Liver (tissue), 9 donors: ENCODE data around the gene ANKRD65. TPM values are rescaled to one million over a fixed set of nuclear protein-coding genes. Genes with fewer than 3 reads are reported as not detected.
"Not testable (repeated sequence)": the region's sequence is repeated elsewhere in the genome, so short reads cannot be mapped to it uniquely, and the experiment has no call there.

Source experiments
- DNase-seq: peaks from one replicate; pipeline ENCODE4 v3.0.0-alpha.2; 2017; ENCODE audit warnings: low spot score
- H3K27ac ChIP-seq, 2 donors: one replicate each; pipeline ENCODE4 v1.7.0; 2013; ENCODE audit warnings: inconsistent platforms in 2 of 2, low read length in 2 of 2, control low read depth in 1 of 2, low read depth in 1 of 2, mild to moderate bottlenecking in 1 of 2
- H3K27me3 ChIP-seq, 4 donors: one replicate each; pipeline versions ENCODE4 v1.6.1 to v1.7.0; 2013; ENCODE audit warnings: low read length in 3 of 4, inconsistent platforms in 1 of 4, mild to moderate bottlenecking in 1 of 4, moderate library complexity in 1 of 4; ENCODE audit not compliant: control insufficient read depth in 4 of 4, insufficient read depth in 4 of 4
- H3K36me3 ChIP-seq, 4 donors: one replicate each; pipeline versions ENCODE4 v1.6.1 to v1.7.0; 2013; ENCODE audit warnings: low read length in 3 of 4, mild to moderate bottlenecking in 3 of 4, low read depth in 1 of 4, moderate library complexity in 1 of 4; ENCODE audit not compliant: control insufficient read depth in 4 of 4, insufficient read depth in 3 of 4
- H3K4me1 ChIP-seq, 4 donors: one replicate each; pipeline versions ENCODE4 v1.6.1 to v1.7.0; 2013; ENCODE audit warnings: low read length in 3 of 4, mild to moderate bottlenecking in 3 of 4, moderate library complexity in 1 of 4; ENCODE audit not compliant: control insufficient read depth in 4 of 4, insufficient read depth in 4 of 4
- H3K4me3 ChIP-seq, 3 donors: one replicate each; pipeline versions ENCODE4 v1.6.1 to v1.7.0; 2013; ENCODE audit warnings: low read length in 3 of 3, control low read depth in 1 of 3, low read depth in 1 of 3, mild to moderate bottlenecking in 1 of 3
- H3K9ac ChIP-seq, 2 donors: one replicate each; pipeline ENCODE4 v1.7.0; 2013; ENCODE audit warnings: low read length in 2 of 2, mild to moderate bottlenecking in 2 of 2, moderate library complexity in 2 of 2, control low read depth in 1 of 2, low read depth in 1 of 2
- H3K9me3 ChIP-seq, 4 donors: one replicate each; pipeline versions ENCODE4 v1.6.1 to v1.7.0; 2013; ENCODE audit warnings: low read length in 3 of 4; ENCODE audit not compliant: control insufficient read depth in 4 of 4
- EGR1 ChIP-seq, 2 donors: IDR thresholded peaks; 2 replicates each; pipeline ENCODE4 v1.6.1; 2016 to 2018; ENCODE audit warnings: antibody characterized with exemption in 2 of 2, low read depth in 2 of 2
- FOXA1 ChIP-seq: IDR thresholded peaks from 2 replicates; pipeline ENCODE4 v1.6.1; 2016; ENCODE audit warnings: antibody characterized with exemption
- FOXA2 ChIP-seq: IDR thresholded peaks from 2 replicates; pipeline ENCODE4 v1.6.1; 2016; ENCODE audit warnings: antibody characterized with exemption
- GABPA ChIP-seq, 2 donors: IDR thresholded peaks in 1 of 2; conservative IDR thresholded peaks in 1 of 2; 2 replicates each; pipeline ENCODE4 v1.6.1; 2016; ENCODE audit warnings: antibody characterized with exemption in 2 of 2, mild to moderate bottlenecking in 1 of 2, moderate library complexity in 1 of 2
- RAD21 ChIP-seq, 2 donors: IDR thresholded peaks; 2 replicates each; pipeline ENCODE4 v1.6.1; 2016; ENCODE audit warnings: antibody characterized with exemption in 2 of 2, mild to moderate bottlenecking in 2 of 2
- RXRA ChIP-seq, 2 donors: IDR thresholded peaks; 2 replicates each; pipeline ENCODE4 v1.6.1; 2017 to 2018; ENCODE audit warnings: antibody characterized with exemption in 2 of 2, mild to moderate bottlenecking in 1 of 2
- SP1 ChIP-seq: IDR thresholded peaks from 2 replicates; pipeline ENCODE4 v1.6.1; 2018; ENCODE audit warnings: antibody characterized with exemption, mild to moderate bottlenecking
- YY1 ChIP-seq: IDR thresholded peaks from 2 replicates; pipeline ENCODE4 v1.6.1; 2016; ENCODE audit warnings: antibody characterized with exemption, mild to moderate bottlenecking
- WGBS: extraction: QIAGEN DNeasy Blood & Tissue Kit; methylation state at CpG from one replicate; pipeline ENCODE4 v1.1.7; 2013; 5-methylcytosine and 5-hydroxymethylcytosine counted together
- polyA plus RNA-seq, 2 donors: library from polyadenylated mRNA; stranded (reverse) in 1 of 2; unstranded in 1 of 2; fragments of 200-250 nt in 1 of 2; fragments of >200 nt in 1 of 2; fragmentation: Nextera tagmentation in 1 of 2; extraction: Ambion mirVana in 1 of 2; gene quantifications; one replicate each; pipeline versions ENCODE4 v1.2.1 to v1.2.3, GENCODE V29; 2013 to 2015
- total RNA-seq, 2 donors: library from RNA; depleted of rRNA; stranded (reverse); fragments of >200 nt; gene quantifications; one replicate each; pipeline ENCODE4 v1.2.3, GENCODE V29; 2014
- TF ChIP-seq, protein P1 (sequence below): IDR thresholded peaks from 2 replicates; pipeline ENCODE4 v1.6.1; 2016; ENCODE audit warnings: antibody characterized with exemption, mild to moderate bottlenecking
- TF ChIP-seq, protein P2 (sequence below): fragments of 150-350 bp; IDR thresholded peaks from 2 replicates; pipeline ENCODE4 v1.5.1; 2017; ENCODE audit warnings: improper control_type of control experiment, low read depth, low read length; ENCODE audit not compliant: missing input control
- TF ChIP-seq, protein P3 (sequence below): IDR thresholded peaks from 2 replicates; pipeline ENCODE4 v1.6.1; 2016; ENCODE audit warnings: antibody characterized with exemption
- TF ChIP-seq, protein P4 (sequence below): IDR thresholded peaks from 2 replicates; pipeline ENCODE4 v1.6.1; 2016; ENCODE audit warnings: antibody characterized with exemption
- TF ChIP-seq, protein P5 (sequence below): IDR thresholded peaks from 2 replicates; pipeline ENCODE4 v1.6.1; 2016; ENCODE audit warnings: antibody characterized with exemption
- donor health status: healthy.
- donor health status: healthy.
- donor health status: healthy.
- donor health status: healthy.
- donor health status: healthy.

Gene ANKRD65
- total and polyA plus RNA-seq, 4 donors, result 0.14 to 0.31 (median 0.23) TPM

DNA sequence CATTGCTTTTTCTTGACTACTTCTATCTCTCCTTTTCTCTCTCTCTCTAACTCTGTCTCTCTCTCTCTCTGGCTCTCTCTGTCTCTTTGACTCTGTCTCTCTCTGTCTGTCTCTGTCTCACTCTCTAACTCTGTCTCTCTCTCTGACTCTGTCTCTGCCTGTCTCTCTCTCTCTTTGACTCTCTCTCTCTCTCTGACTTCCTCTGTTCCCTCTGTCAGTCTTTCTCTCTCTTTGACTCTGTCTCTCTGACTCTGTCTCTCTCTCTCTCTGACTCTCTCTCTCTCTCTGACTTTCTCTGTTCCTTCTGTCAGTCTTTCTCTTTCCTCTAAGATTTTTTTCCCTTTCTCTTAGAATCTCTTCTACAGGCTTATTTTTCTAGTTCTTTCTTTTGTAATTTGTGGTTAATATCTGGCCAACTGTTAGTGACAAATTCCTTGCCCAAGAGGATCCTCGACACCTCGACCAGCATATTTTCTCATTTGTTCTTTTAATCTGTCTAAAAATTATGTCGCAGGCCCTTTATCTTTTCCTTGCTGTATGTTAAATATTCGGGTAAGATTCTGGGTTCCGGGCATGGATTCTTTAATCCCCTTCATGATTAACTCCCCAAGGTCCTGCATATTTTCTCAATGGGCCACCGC, 28.1 kb upstream of the ANKRD65 start, which contains the start of gene ATAD3C (continued):
- TF ChIP-seq, protein P1, sequence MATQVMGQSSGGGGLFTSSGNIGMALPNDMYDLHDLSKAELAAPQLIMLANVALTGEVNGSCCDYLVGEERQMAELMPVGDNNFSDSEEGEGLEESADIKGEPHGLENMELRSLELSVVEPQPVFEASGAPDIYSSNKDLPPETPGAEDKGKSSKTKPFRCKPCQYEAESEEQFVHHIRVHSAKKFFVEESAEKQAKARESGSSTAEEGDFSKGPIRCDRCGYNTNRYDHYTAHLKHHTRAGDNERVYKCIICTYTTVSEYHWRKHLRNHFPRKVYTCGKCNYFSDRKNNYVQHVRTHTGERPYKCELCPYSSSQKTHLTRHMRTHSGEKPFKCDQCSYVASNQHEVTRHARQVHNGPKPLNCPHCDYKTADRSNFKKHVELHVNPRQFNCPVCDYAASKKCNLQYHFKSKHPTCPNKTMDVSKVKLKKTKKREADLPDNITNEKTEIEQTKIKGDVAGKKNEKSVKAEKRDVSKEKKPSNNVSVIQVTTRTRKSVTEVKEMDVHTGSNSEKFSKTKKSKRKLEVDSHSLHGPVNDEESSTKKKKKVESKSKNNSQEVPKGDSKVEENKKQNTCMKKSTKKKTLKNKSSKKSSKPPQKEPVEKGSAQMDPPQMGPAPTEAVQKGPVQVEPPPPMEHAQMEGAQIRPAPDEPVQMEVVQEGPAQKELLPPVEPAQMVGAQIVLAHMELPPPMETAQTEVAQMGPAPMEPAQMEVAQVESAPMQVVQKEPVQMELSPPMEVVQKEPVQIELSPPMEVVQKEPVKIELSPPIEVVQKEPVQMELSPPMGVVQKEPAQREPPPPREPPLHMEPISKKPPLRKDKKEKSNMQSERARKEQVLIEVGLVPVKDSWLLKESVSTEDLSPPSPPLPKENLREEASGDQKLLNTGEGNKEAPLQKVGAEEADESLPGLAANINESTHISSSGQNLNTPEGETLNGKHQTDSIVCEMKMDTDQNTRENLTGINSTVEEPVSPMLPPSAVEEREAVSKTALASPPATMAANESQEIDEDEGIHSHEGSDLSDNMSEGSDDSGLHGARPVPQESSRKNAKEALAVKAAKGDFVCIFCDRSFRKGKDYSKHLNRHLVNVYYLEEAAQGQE, result no peak
- TF ChIP-seq, protein P2, sequence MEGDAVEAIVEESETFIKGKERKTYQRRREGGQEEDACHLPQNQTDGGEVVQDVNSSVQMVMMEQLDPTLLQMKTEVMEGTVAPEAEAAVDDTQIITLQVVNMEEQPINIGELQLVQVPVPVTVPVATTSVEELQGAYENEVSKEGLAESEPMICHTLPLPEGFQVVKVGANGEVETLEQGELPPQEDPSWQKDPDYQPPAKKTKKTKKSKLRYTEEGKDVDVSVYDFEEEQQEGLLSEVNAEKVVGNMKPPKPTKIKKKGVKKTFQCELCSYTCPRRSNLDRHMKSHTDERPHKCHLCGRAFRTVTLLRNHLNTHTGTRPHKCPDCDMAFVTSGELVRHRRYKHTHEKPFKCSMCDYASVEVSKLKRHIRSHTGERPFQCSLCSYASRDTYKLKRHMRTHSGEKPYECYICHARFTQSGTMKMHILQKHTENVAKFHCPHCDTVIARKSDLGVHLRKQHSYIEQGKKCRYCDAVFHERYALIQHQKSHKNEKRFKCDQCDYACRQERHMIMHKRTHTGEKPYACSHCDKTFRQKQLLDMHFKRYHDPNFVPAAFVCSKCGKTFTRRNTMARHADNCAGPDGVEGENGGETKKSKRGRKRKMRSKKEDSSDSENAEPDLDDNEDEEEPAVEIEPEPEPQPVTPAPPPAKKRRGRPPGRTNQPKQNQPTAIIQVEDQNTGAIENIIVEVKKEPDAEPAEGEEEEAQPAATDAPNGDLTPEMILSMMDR, result no peak
- TF ChIP-seq YY1, result no peak
- TF ChIP-seq, protein P3, sequence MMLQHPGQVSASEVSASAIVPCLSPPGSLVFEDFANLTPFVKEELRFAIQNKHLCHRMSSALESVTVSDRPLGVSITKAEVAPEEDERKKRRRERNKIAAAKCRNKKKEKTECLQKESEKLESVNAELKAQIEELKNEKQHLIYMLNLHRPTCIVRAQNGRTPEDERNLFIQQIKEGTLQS, result no peak

DNA sequence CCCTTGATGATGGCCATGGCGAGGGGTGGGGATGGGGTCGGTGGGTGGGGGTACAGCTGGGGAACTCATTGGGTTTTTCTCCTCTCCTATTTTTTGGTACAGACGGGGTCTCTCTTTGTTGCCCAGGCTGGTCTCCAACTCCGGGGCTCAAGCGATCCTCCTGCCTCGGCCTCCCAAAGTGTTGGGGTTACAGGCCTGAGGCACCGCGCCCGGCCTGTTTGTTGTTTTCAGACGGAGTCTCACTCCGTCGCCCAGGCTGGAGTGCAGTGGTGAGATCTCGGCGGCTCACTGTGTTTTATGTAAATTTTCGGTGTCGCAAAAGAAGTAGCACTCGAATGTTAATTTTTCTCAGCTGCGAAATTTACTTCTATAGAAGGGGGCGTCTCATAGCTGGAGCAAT, 25.6 kb upstream of the ANKRD65 start:
- H3K27ac ChIP-seq, H3K9me3 ChIP-seq, H3K4me3 ChIP-seq, H3K27me3 ChIP-seq, H3K4me1 ChIP-seq, H3K36me3 ChIP-seq, DNase-seq, H3K9ac ChIP-seq: not testable (repeated sequence)
- whole genome bisulfite sequencing, result 95% methylated on average over 19 of the region's 19 CpGs

DNA sequence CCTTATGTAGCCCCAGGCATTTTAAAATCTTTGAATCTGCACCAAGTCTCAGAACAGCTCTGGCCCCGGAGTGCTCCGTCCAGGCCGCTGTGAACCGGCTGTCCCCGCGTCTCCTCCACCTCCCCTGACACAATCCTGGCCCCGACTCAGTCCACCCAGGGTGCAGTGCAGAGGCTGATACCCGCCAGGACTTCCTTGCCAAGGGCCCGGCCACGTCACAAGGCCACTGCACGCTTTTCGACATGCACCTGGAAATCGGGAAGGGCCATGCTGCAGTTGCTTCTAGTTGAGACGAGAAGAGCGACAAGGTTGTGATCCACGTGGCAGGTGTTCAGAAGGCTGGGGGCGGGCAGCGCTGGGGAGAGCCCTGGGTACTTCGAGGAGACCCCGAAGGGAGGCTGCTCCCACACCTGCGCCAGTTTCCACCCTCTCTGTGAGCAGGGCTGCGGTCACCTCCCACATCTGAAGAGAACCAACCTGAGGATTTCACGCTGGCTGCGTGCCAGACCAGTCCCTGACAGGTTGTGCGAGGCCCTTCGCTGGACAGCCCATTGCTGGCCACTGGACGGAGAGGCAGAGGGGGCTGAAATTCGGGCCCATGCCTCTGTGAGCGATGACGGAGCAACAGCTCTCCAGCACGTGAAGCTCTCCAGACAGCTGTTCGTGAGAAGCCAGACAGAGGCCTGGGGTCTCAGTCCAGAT, 21.1 kb upstream of the ANKRD65 start:
- TF ChIP-seq RAD21 (IDR thresholded peaks at IDR 0.05) (no peak), EGR1 (IDR thresholded peaks at IDR 0.05; ENCODE audit: low read depth in 2 of 2) (no peak), GABPA (IDR thresholded peaks at IDR 0.05 in 1 of 2, conservative IDR thresholded peaks at IDR 0.05 in 1 of 2) (no peak), SP1 (no peak), FOXA2 (no peak), RXRA (IDR thresholded peaks at IDR 0.05) (no peak), YY1 (no peak), FOXA1 (no peak)
- TF ChIP-seq, protein P2, result no peak
- TF ChIP-seq, protein P3, result no peak
- TF ChIP-seq, protein P4, sequence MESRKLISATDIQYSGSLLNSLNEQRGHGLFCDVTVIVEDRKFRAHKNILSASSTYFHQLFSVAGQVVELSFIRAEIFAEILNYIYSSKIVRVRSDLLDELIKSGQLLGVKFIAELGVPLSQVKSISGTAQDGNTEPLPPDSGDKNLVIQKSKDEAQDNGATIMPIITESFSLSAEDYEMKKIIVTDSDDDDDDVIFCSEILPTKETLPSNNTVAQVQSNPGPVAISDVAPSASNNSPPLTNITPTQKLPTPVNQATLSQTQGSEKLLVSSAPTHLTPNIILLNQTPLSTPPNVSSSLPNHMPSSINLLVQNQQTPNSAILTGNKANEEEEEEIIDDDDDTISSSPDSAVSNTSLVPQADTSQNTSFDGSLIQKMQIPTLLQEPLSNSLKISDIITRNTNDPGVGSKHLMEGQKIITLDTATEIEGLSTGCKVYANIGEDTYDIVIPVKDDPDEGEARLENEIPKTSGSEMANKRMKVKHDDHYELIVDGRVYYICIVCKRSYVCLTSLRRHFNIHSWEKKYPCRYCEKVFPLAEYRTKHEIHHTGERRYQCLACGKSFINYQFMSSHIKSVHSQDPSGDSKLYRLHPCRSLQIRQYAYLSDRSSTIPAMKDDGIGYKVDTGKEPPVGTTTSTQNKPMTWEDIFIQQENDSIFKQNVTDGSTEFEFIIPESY, result no peak
- TF ChIP-seq, protein P5, sequence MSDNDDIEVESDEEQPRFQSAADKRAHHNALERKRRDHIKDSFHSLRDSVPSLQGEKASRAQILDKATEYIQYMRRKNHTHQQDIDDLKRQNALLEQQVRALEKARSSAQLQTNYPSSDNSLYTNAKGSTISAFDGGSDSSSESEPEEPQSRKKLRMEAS, result no peak
- Histone ChIP-seq H3K36me3 (peaks cover 0 to 3% (median 0%) of the 10 kb centered on the region in 4 donors), H3K4me3 (no peak overlapping the region), H3K27ac (no peak overlapping the region), H3K27me3 (no peaks in the 10 kb centered on the region), H3K9me3 (no peaks in the 10 kb centered on the region), H3K9ac (no peak overlapping the region), H3K4me1 (peaks cover 16 to 34% (median 24%) of the 10 kb centered on the region in 4 donors)
- no peak for DNase-seq
- 89% methylated on average over 32 of the region's 32 CpGs for WGBS
